A673 (cell line): ENCODE measurements around the gene RALGAPA2. TPM values are rescaled to one million over a fixed set of nuclear protein-coding genes. Genes with fewer than 3 reads are reported as not detected.

Source experiments
- BruUV-seq: library from RNA; stranded (reverse); fragments of 400-500 nt; replicated peaks from 2 replicates; lab custom pipeline; 2021; lab: Mats Ljungman, UMichigan
- CTCF ChIA-PET: fragments of 300-600 bp; sonication (Branson Sonifier 250); formaldehyde crosslinking; loops from one replicate; lab custom pipeline; 2022; ENCODE audit warnings: antibody characterized with exemption; lab: Charles Lee
- POLR2A ChIA-PET: fragments of 300-600 bp; sonication (Branson Sonifier 250); formaldehyde crosslinking; loops from one replicate; lab custom pipeline; 2022; ENCODE audit warnings: antibody characterized with exemption; ENCODE audit not compliant: low non-redundant PET; lab: Charles Lee
- DNase-seq: peaks from one replicate; pipeline ENCODE4 v3.0.0-alpha.2; 2015; ENCODE audit warnings: low spot score
- H3K27ac ChIP-seq: fragments of 200-600 bp; sonication (generic); 2 replicates; pipeline ENCODE4 v1.5.1; 2016; ENCODE audit warnings: mixed run types, low read depth, mild to moderate bottlenecking, mixed read lengths, antibody characterized with exemption, low read length; ENCODE audit not compliant: poor library complexity, severe bottlenecking
- H3K27me3 ChIP-seq: fragments of 200-600 bp; sonication (generic); replicated peaks from 2 replicates; pipeline ENCODE4 v1.6.1; 2017; ENCODE audit warnings: mixed run types, low read depth, mild to moderate bottlenecking, mixed read lengths, antibody characterized with exemption, low read length; ENCODE audit not compliant: insufficient read depth, poor library complexity
- H3K36me3 ChIP-seq: fragments of 200-600 bp; sonication (generic); 2 replicates; pipeline ENCODE4 v1.6.1; 2016; ENCODE audit warnings: mixed run types, mild to moderate bottlenecking, mixed read lengths, antibody characterized with exemption, low read length; ENCODE audit not compliant: insufficient read depth, poor library complexity, severe bottlenecking
- H3K4me1 ChIP-seq: fragments of 200-600 bp; sonication (generic); 2 replicates; pipeline ENCODE4 v1.6.1; 2017; ENCODE audit warnings: mixed run types, mild to moderate bottlenecking, mixed read lengths, antibody characterized with exemption, low read length; ENCODE audit not compliant: insufficient read depth, poor library complexity, severe bottlenecking
- H3K4me3 ChIP-seq: fragments of 200-600 bp; sonication (generic); 2 replicates; pipeline ENCODE4 v1.5.1; 2016; ENCODE audit warnings: low read depth, mixed run types, mild to moderate bottlenecking, mixed read lengths, low read length; ENCODE audit not compliant: poor library complexity, severe bottlenecking
- H3K9me3 ChIP-seq: fragments of 200-600 bp; sonication (generic); 2 replicates; pipeline ENCODE4 v1.6.1; 2016; ENCODE audit warnings: mixed run types, low read depth, mild to moderate bottlenecking, mixed read lengths, antibody characterized with exemption, low read length; ENCODE audit not compliant: poor library complexity, severe bottlenecking
- CTCF ChIP-seq: fragments of 300-800, 200-600 bp; sonication (generic); conservative IDR thresholded peaks from 2 replicates; pipeline ENCODE4 v1.5.1; 2017; ENCODE audit warnings: low read depth, mild to moderate bottlenecking, antibody characterized with exemption, low read length, moderate library complexity, mixed read lengths
- EZH2 ChIP-seq: fragments of 200-600 bp; sonication (generic); IDR thresholded peaks from 2 replicates; pipeline ENCODE4 v1.6.1; 2017; ENCODE audit warnings: borderline replicate concordance, low read depth, mild to moderate bottlenecking, mixed read lengths, antibody characterized with exemption, low read length; ENCODE audit not compliant: poor library complexity, severe bottlenecking
- intact Hi-C: fragments of 100-400 bp; cut with micrococcal nuclease; formaldehyde crosslinking; loops from one replicate; pipeline ENCODE4 v1.10.0; 2022; ENCODE audit not compliant: unreplicated experiment
- total RNA-seq: library from RNA; stranded (reverse); gene quantifications from 2 replicates; pipeline ENCODE4 v1.2.3, GENCODE V29; 2021

RALGAPA2 gene
- total RNA-seq, 1 experiment from 2014 or later = 32.4 TPM

- Histone ChIP-seq H3K9me3 (no peaks in the 10 kb centered on the region), H3K27ac (no peak overlapping the region), H3K27me3 (no peaks in the 10 kb centered on the region), H3K4me1 (peaks cover 6% of the 10 kb centered on the region), H3K36me3 (no peaks in the 10 kb centered on the region), H3K4me3 (no peak overlapping the region)
- BruUV-seq = no TSS peak
- TF ChIP-seq EZH2 (no peak), CTCF (no peak)
- ChIA-PET CTCF (no interaction called here), POLR2A (no interaction called here)
- no peak for DNase-seq
- intact Hi-C loops = no loop called here
Measured at GRCh38 chr20:20699917-20700316, 12.5 kb downstream of the RALGAPA2 start.

- Histone ChIP-seq H3K4me1 (peaks cover 6% of the 10 kb centered on the region), H3K4me3 (no peak overlapping the region), H3K36me3 (no peaks in the 10 kb centered on the region), H3K27me3 (no peaks in the 10 kb centered on the region), H3K9me3 (no peaks in the 10 kb centered on the region), H3K27ac (no peak overlapping the region)
- CTCF ChIA-PET = no interaction called here
- no peak for DNase-seq
- POLR2A ChIA-PET = no interaction called here
- intact Hi-C loops = no loop called here
- BruUV-seq = no TSS peak
- TF ChIP-seq CTCF (no peak), EZH2 (no peak)
Measured at GRCh38 chr20:20699144-20699543, 13.3 kb downstream of the RALGAPA2 start.

- TF ChIP-seq EZH2 = no peak
- no peak for TF ChIP-seq CTCF
- intact Hi-C loops = no loop called here
- no peak overlapping the region for H3K4me3 ChIP-seq
- no peaks in the 10 kb centered on the region for H3K9me3 ChIP-seq
- no peak for DNase-seq
- H3K27ac ChIP-seq = no peak overlapping the region
- H3K4me1 ChIP-seq = no peaks in the 10 kb centered on the region
- CTCF ChIA-PET = no interaction called here
- no TSS peak for BruUV-seq
- no peaks in the 10 kb centered on the region for H3K27me3 ChIP-seq
- no peaks in the 10 kb centered on the region for H3K36me3 ChIP-seq
- POLR2A ChIA-PET = no interaction called here
Measured at GRCh38 chr20:20697325-20697845, 15.1 kb downstream of the RALGAPA2 start.
